GM21367 (cell line): ENCODE data around the gene CFL2.

ENCODE experiments used
- ATAC-seq: cut with Tn5 transposase; IDR thresholded peaks from one replicate; pipeline ENCODE4 v1.9.1; 2021; ENCODE audit not compliant: unreplicated experiment

CFL2 gene

GRCh38 chr14:34676516-34677211 is 37.7 kb downstream of the CFL2 start:
- no peak for ATAC-seq

- ATAC-seq, result no peak
Observed at GRCh38 chr14:34673702-34674101, 40.7 kb downstream of the CFL2 start.

- ATAC-seq, result no peak
Observed at GRCh38 chr14:34671716-34672115, 42.7 kb downstream of the CFL2 start.

GRCh38 chr14:34668111-34668510 is 46.3 kb downstream of the CFL2 start:
- no peak for ATAC-seq

- ATAC-seq, result no peak
Observed at GRCh38 chr14:34667007-34667406, 47.4 kb downstream of the CFL2 start.

- ATAC-seq, result no peak
Observed at GRCh38 chr14:34665785-34666435, 48.5 kb downstream of the CFL2 start.

- no peak for ATAC-seq
Observed at GRCh38 chr14:34662561-34663088, 51.8 kb downstream of the CFL2 start.

GRCh38 chr14:34660796-34661195 is 53.6 kb downstream of the CFL2 start:
- ATAC-seq, result no peak
